Erythroblast (primary cell): ENCODE data around the gene GCG.

Experiments used
- GATA1 ChIP-seq: IDR thresholded peaks from 2 replicates; pipeline ENCODE4 v1.6.1; 2011; ENCODE audit warnings: low read depth, mild to moderate bottlenecking, control low read depth, low read length, moderate library complexity
- POLR2A ChIP-seq: IDR thresholded peaks from 2 replicates; pipeline ENCODE4 v1.6.1; 2011; ENCODE audit warnings: mild to moderate bottlenecking, low read length

DNA sequence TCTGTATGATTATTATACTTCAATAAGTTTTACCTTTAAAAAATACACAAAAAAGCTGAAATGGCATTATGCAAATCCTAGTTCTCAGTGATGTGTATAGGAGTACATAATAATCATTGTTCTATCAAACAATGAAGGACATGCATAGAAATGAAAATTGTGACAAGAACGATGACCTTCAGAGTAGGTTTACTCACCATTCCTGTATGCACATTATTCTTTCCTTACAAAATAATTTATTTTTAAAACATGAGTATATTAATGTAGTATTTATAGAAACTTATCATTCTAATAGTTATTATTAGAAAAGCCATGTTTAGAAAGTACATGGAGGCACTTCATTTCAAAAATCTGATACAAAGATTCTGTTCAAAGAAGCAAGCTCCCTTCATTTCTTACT lies 45.3 kb downstream of the GCG start:
- no peak for TF ChIP-seq POLR2A
- TF ChIP-seq GATA1: no peak
